Parathyroid adenoma (tissue), 2 donors: ENCODE measurements around the gene PLA2G7.
"Not testable (repeated sequence)": the region's sequence is repeated elsewhere in the genome, so short reads cannot be mapped to it uniquely, and the experiment has no call there.

Source experiments
- H2AFZ ChIP-seq: fragments of 300-600 bp; sonication (generic); one replicate; pipeline ENCODE4 v1.7.0; 2017; ENCODE audit warnings: antibody characterized with exemption, mild to moderate bottlenecking
- H3K27ac ChIP-seq: fragments of 300-600 bp; sonication (generic); one replicate; pipeline ENCODE4 v1.7.0; 2017
- H3K27me3 ChIP-seq: fragments of 300-600 bp; sonication (generic); one replicate; pipeline ENCODE4 v1.7.0; 2017; ENCODE audit warnings: low read length; ENCODE audit not compliant: control insufficient read depth, insufficient read depth
- H3K36me3 ChIP-seq: fragments of 300-600 bp; sonication (generic); one replicate; pipeline ENCODE4 v1.7.0; 2017; ENCODE audit warnings: low read length; ENCODE audit not compliant: control insufficient read depth, insufficient read depth
- H3K4me1 ChIP-seq: fragments of 300-600 bp; sonication (generic); one replicate; pipeline ENCODE4 v1.7.0; 2017; ENCODE audit warnings: control low read depth
- H3K4me2 ChIP-seq: fragments of 300-600 bp; sonication (generic); one replicate; pipeline ENCODE4 v1.7.0; 2017; ENCODE audit warnings: low read length
- H3K4me3 ChIP-seq: fragments of 300-600 bp; sonication (generic); one replicate; pipeline ENCODE4 v1.7.0; 2017; ENCODE audit warnings: low read depth, low read length
- H3K79me2 ChIP-seq: fragments of 300-600 bp; sonication (generic); one replicate; pipeline ENCODE4 v1.7.0; 2017; ENCODE audit warnings: control low read depth
- H3K9ac ChIP-seq: fragments of 300-600 bp; sonication (generic); one replicate; pipeline ENCODE4 v1.7.0; 2017; ENCODE audit warnings: mild to moderate bottlenecking
- H3K9me3 ChIP-seq: fragments of 300-600 bp; sonication (generic); one replicate; pipeline ENCODE4 v1.7.0; 2017; ENCODE audit warnings: low read length; ENCODE audit not compliant: control insufficient read depth
- TF ChIP-seq, protein P1 (sequence below): fragments of 300-600 bp; sonication (generic); IDR thresholded peaks from one replicate; pipeline ENCODE4 v1.7.0; 2017; ENCODE audit warnings: antibody characterized with exemption, mild to moderate bottlenecking
- donor health status: primary hyperparathyroidism.

The PLA2G7 gene

DNA sequence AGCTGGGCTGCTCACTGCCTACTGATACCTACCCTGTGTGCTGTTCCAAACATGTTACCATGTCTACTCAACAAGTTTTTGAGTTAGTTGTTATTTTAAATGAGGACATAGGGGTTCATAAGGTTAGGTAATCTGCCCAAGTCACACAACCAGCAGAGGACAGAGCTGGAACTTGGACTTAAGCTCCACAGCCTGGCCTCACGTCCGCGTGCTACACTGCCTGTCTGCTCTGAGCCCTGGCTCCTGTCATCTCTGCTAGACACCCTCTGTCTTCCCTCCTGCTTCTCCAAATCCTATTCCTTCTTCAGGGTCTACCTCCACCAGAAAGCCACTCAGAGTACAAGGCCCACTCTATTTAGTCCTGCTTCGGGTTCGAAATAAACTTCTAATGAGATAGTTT is 29.8 kb upstream of the PLA2G7 start:
- Histone ChIP-seq H3K36me3 (no peaks in the 10 kb centered on the region), H3K4me2 (no peak overlapping the region), H3K27ac (no peak overlapping the region), H3K4me1 (no peaks in the 10 kb centered on the region), H2AFZ (no peak overlapping the region), H3K9me3 (no peaks in the 10 kb centered on the region), H3K27me3 (no peaks in the 10 kb centered on the region), H3K4me3 (no peak overlapping the region), H3K9ac (no peak overlapping the region), H3K79me2 (no peaks in the 10 kb centered on the region)
- TF ChIP-seq, protein P1, sequence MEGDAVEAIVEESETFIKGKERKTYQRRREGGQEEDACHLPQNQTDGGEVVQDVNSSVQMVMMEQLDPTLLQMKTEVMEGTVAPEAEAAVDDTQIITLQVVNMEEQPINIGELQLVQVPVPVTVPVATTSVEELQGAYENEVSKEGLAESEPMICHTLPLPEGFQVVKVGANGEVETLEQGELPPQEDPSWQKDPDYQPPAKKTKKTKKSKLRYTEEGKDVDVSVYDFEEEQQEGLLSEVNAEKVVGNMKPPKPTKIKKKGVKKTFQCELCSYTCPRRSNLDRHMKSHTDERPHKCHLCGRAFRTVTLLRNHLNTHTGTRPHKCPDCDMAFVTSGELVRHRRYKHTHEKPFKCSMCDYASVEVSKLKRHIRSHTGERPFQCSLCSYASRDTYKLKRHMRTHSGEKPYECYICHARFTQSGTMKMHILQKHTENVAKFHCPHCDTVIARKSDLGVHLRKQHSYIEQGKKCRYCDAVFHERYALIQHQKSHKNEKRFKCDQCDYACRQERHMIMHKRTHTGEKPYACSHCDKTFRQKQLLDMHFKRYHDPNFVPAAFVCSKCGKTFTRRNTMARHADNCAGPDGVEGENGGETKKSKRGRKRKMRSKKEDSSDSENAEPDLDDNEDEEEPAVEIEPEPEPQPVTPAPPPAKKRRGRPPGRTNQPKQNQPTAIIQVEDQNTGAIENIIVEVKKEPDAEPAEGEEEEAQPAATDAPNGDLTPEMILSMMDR, result no peak

DNA sequence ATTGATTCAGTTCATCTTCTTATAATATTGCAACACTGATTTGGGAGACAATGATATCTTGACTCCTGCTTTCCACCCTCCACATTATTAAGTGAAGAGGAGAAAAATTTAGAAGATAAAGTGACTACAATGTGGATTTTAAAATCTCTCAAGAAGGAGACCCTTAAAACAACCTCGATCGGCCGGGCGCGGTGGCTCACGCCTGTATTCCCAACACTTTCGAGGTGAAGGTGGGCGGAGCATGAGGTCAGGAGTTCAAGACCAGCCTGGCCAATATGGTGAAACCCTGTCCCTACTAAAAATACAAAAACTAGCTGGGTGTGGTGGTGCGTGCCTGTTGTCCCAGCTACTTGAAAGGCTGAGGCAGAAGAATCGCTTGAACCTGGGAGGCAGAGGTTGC is 29.1 kb upstream of the PLA2G7 start:
- not testable (repeated sequence) for H2AFZ ChIP-seq, H3K4me1 ChIP-seq, H3K79me2 ChIP-seq, H3K27me3 ChIP-seq, H3K27ac ChIP-seq, H3K4me2 ChIP-seq, H3K4me3 ChIP-seq, H3K36me3 ChIP-seq, H3K9ac ChIP-seq, H3K9me3 ChIP-seq

DNA sequence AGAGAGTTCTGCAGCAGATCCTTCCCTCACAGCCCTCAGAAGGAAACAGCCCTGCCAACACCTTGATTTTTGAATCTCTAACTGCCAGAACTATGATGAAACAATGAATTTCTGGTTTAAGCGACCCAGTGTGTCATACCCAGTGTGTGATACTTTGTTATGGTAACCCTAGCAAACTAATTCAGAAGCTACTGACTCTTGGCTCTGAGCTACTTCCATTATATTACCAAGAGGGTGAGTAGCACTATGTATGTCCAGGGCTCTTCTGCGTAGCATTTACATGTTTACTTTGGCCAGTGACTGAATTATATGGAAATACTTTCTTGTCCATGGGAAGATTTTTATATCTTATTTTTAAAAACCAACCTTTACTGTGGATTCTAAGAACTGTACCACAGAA is 28.3 kb upstream of the PLA2G7 start:
- Histone ChIP-seq H3K9me3 (no peaks in the 10 kb centered on the region), H3K79me2 (no peaks in the 10 kb centered on the region), H2AFZ (no peak overlapping the region), H3K36me3 (no peaks in the 10 kb centered on the region), H3K27ac (no peak overlapping the region), H3K9ac (no peak overlapping the region), H3K4me2 (no peak overlapping the region), H3K4me1 (no peaks in the 10 kb centered on the region), H3K4me3 (no peak overlapping the region), H3K27me3 (no peaks in the 10 kb centered on the region)
- TF ChIP-seq, protein P1, result no peak

DNA sequence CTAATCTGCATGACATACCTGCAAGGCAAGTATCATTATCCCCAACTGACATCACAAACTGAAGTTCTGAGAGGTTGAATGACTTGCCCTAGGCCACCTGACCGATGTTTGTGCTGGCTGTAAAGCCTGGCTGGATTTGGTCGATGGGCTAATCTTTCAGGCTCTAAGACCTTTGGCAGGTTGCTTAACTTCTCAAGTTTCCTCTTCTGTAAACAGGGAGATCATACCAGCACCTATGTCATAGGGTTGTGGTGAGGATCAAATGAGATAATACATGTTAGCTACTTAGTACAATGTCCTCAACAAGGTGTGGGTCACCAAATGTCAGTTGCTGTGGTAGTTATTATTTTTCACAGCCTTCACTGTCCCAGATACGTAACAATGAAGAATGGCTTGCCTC is 25.8 kb upstream of the PLA2G7 start:
- no peak overlapping the region for H3K27ac ChIP-seq
- no peak overlapping the region for H3K4me3 ChIP-seq
- H3K4me2 ChIP-seq, result no peak overlapping the region
- H3K36me3 ChIP-seq, result no peaks in the 10 kb centered on the region
- no peaks in the 10 kb centered on the region for H3K79me2 ChIP-seq
- TF ChIP-seq, protein P1, result no peak
- H3K4me1 ChIP-seq, result peaks cover 11% of the 10 kb centered on the region
- no peaks in the 10 kb centered on the region for H3K9me3 ChIP-seq
- no peak overlapping the region for H3K9ac ChIP-seq
- no peaks in the 10 kb centered on the region for H3K27me3 ChIP-seq
- H2AFZ ChIP-seq, result no peak overlapping the region

DNA sequence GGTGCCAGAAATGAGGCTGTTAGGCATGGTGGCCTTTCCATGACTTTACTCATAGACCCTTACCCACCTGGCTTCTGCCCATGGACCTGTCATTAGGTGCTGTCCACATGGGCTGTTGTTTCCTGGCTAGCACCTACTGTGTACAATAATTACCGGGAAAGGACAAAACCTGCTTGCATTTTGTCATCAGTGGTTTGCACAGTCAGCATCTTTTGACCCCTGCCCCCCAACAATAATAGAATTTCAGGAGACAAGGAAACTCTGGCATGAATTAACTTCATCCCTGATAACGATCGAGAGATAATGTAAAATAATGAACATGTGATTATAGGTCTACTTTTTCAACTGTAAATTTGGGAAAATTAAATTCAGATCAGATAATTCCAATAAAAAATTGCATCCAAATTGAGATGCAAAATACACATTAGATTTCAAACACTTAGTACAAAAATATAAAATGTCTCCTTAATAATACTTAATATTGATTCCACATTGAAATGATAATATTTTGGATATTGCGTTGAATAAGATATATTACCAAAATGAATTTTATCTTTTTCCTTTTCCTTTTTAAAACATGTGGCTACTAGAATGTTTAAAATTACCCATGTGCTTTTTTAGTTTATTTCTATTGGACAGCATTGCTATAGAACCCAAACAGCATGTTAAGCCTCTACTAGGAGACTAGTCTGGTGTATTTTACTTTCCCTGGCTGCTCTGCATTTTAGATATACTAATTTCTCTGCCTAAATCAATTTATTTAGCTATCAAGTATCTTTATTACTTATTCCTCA is 24.0 kb upstream of the PLA2G7 start:
- peaks cover 11% of the 10 kb centered on the region for H3K4me1 ChIP-seq
- no peaks in the 10 kb centered on the region for H3K9me3 ChIP-seq
- no peak overlapping the region for H3K4me3 ChIP-seq
- no peak overlapping the region for H3K27ac ChIP-seq
- H3K4me2 ChIP-seq, result no peak overlapping the region
- no peak overlapping the region for H2AFZ ChIP-seq
- no peaks in the 10 kb centered on the region for H3K79me2 ChIP-seq
- no peaks in the 10 kb centered on the region for H3K27me3 ChIP-seq
- no peak overlapping the region for H3K9ac ChIP-seq
- no peaks in the 10 kb centered on the region for H3K36me3 ChIP-seq
- TF ChIP-seq, protein P1, result no peak
